GM19043 (cell line): ENCODE measurements around the gene EFNA1.

Experiments
- ATAC-seq: cut with Tn5 transposase; IDR thresholded peaks from one replicate; pipeline ENCODE4 v1.9.1; 2021; ENCODE audit warnings: low read depth; ENCODE audit not compliant: unreplicated experiment

The EFNA1 gene

DNA sequence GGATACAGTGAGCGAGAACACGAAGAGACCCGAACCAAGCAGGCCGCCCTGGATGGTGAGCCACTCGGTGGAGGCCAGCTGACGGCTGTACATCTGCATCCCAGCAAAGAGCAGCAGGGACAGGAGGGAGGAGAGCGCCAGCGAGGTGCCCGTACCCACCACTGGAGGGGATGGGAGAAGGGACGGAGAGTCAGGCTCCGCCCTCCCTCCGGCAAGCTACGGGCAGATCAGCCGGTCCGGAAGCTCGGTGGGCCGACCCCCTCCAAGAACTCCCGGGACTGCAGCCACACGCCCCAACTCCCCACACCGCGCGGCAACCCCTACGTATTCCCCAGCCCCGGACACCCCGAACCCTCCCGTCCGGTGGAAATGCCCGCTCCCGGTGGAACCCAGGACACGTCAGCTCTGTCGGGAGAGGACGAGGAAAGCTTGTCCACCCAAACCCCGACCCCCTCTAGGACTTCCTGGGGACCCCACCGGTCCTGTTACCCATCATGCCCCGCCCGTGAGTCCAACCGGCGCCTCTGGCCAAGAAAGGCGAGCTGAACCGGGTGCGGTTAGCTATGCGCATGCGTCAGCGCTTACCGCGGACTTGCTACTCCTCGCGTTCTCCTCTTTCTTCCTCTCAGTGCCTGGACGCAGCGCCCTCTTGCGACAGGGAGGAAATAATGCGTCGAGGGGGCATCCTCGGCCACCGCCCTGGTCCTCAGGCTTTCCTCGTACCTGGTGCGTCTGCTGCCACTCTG, 45.2 kb downstream of the EFNA1 start, which contains the start of gene KRTCAP2:
TSS of gene KRTCAP2 (minus strand) at position 573 of the 746 bp plus-strand sequence. CDS start at position 493, 80 bp downstream.
- ATAC-seq = peak; percentile 63

GRCh38 chr1:155173478-155174323, 46.0 kb downstream of the EFNA1 start, which contains the start of gene TRIM46:
TSS of gene TRIM46 (plus strand) at chr1:155173849. CDS start at chr1:155173967, 118 bp downstream.
- no peak for ATAC-seq

DNA sequence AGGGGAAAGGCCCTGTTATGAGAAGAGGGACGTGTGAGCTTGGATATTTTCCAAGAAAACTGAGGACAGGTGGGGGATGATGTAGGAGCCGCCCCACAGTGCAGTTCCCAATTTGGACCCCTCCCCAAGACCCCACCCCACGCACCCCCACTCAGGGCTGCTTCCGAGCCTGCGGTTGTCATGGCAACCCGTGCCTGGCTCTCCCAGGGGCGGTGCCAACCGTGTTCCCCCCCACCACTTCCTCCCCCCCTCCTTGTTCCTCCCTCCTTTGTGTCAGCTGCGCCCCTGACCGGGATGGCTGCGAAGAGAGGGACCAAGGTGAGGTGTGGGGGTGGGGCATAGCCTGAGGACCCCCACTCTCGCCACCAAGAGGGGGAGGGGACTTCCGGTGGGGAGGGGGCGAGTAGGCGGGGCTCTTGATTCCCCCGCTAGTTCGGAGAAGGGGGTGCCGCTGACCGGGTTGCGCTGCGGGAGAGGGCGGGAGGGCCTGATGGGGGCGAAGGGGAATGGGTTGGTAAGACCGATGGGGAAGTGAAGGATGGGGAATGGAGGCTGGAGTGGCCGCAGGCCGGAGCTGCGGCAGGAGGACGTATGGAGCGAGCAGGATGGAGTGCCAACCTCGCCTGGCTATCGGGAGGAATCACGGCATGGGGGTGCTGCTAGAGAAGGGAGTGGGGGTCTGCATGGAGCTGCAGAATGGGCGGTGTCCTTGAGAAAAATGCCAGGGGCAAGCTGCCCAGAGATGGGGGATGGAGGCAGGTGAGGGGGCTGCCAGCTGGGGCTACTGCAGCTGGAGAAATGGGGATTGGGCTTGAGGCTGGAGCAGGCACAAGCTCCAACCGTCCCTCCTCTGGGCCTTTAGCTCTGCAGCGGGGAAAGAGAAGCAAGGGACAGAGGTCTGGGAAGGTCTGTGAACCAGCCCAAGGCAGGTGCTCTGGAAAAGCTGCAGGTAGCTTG, 46.9 kb downstream of the EFNA1 start:
- ATAC-seq = no peak

- ATAC-seq = no peak
These were observed 47.7 kb downstream of the EFNA1 start for GRCh38 chr1:155175281-155175926.

DNA sequence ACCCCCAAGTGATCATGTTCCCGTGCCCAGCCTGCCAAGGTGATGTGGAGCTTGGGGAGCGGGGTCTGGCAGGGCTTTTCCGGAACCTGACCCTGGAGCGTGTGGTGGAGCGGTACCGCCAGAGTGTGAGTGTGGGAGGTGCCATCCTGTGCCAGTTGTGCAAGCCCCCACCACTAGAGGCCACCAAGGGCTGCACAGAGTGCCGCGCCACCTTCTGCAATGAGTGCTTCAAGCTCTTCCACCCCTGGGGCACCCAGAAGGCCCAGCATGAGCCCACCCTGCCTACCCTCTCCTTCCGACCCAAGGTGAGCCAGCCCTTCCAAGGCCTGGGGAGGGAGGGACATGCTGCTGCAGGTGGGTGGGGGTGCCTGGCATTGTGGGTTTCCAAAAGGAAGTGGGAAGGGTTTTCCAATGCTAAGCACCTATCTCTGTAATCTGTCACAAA, 48.3 kb downstream of the EFNA1 start:
- no peak for ATAC-seq

DNA sequence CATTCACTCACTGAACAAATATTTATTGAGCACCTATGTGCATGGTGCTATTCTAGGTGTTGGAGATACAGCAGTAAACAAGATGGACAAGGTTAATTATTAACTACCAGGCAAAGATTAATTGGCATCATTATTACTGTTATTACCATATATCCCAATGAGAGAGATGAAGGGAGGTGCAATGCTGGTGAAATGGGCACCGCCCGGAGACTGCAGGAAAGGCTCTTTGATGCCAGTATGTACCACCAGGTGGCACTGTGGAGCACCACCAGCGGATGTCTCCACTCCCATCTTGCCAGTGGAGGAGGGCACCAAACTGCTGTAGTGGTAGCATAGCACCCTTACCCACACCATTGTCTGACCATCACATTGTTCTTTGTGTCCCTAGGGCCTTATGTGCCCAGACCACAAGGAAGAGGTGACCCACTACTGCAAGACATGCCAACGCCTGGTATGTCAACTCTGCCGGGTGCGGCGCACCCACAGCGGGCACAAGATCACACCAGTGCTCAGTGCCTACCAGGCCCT, 48.9 kb downstream of the EFNA1 start:
- no peak for ATAC-seq

GRCh38 chr1:155177192-155177917, 49.7 kb downstream of the EFNA1 start:
- no peak for ATAC-seq

DNA sequence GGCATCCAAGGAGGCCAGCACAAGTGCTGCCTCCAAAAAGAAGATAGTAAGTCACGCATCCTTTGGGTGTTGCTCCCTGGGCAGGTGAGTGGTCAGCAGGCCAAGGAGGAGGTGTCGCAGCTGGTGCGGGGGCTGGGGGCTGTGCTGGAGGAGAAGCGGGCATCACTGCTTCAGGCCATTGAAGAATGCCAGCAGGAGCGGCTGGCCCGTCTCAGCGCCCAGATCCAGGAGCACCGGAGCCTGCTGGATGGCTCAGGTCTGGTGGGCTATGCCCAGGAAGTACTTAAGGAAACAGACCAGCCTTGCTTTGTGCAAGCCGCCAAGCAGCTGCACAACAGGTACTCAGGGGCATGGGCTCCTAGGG, 50.2 kb downstream of the EFNA1 start:
- ATAC-seq = no peak

GRCh38 chr1:155178441-155179111, 50.9 kb downstream of the EFNA1 start:
- no peak for ATAC-seq

- no peak for ATAC-seq
These were observed 51.7 kb downstream of the EFNA1 start for GRCh38 chr1:155179112-155180031.

- ATAC-seq = no peak
These were observed 53.8 kb downstream of the EFNA1 start for GRCh38 chr1:155181371-155182051.

DNA sequence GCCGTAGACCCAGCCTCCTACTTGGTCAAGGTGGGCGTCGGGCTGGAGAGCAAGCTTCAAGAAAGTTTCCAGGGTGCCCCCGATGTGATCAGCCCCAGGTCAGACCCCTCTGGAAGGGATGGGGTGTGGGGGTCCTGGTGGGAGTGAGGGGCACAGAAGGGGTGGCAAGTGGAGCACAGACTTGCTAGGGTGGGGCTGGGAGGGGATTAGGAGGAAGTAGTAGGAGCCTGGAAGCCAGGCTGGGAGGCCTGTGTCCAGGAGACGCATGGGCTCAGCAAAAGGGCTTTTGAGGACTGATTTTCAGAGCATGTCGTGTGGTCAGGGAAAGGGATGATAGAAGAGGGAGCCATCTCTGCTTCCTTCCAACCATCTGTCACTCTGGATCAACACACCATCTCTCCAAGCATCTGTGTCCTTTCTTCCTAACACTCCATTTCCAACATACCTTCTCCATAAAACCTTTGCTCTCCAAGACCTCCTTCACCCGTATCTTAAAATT, 54.4 kb downstream of the EFNA1 start:
- ATAC-seq = no peak

DNA sequence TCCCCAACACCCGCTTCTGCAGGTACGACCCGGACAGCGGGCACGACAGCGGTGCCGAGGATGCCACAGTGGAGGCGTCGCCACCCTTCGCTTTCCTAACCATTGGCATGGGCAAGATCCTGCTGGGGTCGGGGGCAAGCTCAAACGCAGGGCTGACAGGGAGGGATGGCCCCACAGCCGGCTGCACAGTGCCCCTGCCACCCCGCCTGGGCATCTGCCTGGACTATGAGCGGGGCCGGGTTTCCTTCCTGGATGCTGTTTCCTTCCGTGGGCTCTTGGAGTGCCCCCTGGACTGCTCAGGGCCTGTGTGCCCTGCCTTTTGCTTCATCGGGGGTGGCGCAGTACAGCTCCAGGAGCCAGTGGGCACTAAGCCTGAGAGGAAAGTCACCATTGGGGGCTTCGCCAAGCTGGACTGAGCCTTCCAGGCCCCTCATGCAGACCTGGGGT, 56.1 kb downstream of the EFNA1 start:
- no peak for ATAC-seq

DNA sequence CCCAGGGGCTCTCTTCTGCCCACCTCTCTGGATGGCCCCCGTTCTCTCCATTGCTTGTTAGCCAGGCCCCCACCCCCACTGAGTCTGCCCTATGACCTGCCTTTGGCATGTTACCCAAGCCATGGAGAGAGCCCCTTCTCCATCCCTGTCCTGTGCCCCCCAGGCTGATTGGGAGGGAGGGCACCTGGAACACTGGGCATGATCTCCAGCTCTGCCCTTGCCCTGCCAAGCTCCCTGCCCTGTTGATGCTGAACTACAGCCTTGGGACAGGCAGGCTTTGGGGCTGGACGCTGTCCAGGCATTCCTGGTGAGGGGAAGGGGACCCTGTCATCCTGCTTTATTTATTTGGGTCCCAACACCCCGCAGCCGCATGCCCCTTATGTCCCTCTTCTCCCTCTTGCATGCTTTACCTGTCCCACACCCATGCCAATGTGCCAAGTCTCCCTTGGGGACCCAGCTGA, 56.7 kb downstream of the EFNA1 start:
- ATAC-seq = no peak
